ENCODE measurements around the gene SESN1.
"Not testable (repeated sequence)": the region's sequence is repeated elsewhere in the genome, so short reads cannot be mapped to it uniquely, and the experiment has no call there.

The SESN1 gene

DNA sequence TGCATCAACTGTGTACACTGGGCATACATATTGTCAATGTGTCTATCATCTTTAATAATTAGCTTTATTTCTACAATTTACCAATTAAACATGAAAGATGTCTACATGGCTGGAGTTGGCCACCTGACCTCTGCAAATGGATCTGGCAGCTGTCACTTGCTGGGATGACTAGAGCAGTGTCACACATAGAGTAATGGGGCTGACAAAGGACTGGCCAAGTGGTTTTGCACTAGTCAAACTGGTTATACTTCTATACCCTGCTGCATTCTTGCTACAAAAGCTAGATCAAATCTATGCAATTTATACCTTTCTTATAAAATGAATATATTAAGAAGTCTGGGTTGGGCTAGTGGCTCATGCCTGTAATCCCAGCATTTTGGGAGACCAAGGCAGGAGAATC lies 99.3 kb downstream of the SESN1 start:
- DNase-seq = no peak

DNA sequence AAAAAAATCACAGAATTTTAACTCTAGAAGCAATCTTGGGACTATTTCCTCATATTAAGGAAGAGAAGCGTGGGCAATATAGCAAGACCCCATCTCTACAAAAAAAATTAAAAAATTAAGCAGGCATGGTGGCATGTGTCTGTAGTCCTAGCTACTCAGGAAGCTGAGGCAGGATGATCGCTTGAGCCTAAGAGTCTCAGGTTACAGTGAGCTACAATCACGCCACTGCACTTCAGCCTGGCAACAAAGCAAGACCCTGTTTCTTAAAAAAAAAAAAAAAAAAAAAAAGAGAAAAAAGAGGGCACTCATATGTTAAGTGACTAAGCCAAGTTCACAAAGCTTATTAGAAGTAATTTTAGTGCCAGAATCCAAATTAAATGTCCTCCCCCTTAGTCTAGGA lies 100.8 kb downstream of the SESN1 start:
- DNase-seq = no peak

- no peak for DNase-seq
These were observed 104.9 kb downstream of the SESN1 start for GRCh38 chr6:108989700-108990099.

DNA sequence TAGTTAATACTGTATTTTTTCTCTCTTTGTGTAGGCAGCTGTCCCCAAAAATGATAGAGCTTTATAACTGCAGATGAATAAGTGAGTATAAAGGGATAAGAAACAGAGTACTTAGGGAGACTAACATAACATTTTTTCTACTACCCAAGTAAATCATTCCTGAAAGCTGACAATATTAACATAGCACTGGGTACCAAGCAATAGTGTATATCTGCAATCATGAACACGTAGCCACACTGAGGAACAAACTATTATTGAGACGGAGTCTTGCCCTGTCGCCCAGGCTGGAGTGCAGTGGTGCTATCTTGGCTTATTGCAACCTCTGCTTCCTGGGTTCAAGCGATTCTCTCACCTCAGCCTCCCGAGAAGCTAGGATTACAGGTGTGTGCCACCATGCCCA lies 105.9 kb downstream of the SESN1 start:
- DNase-seq = no peak

- no peak for DNase-seq
These were observed 106.3 kb downstream of the SESN1 start for GRCh38 chr6:108988296-108988695.

- DNase-seq = no peak
These were observed 107.5 kb downstream of the SESN1 start for GRCh38 chr6:108987156-108987555.

- DNase-seq = no peak
These were observed 109.3 kb downstream of the SESN1 start for GRCh38 chr6:108985301-108985700.

DNA sequence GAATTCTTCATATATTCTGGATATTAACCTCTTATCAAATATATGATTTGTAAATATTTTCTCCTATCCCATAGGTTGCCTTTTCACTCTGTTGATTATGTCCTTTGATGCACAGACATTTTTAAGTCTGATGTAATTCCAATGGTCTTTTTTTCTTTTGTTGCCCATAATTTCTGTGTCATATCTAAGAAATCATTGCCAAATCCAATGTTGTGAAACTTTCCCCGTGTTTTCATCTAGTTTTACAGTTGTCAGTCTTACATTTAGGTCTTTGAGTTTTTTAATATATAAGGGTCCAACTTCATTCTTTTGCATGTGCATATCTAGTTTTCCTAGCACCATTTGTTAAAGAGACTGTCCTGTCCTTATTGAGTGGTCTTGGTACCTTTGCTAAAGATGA lies 111.5 kb downstream of the SESN1 start:
- no peak for DNase-seq

DNA sequence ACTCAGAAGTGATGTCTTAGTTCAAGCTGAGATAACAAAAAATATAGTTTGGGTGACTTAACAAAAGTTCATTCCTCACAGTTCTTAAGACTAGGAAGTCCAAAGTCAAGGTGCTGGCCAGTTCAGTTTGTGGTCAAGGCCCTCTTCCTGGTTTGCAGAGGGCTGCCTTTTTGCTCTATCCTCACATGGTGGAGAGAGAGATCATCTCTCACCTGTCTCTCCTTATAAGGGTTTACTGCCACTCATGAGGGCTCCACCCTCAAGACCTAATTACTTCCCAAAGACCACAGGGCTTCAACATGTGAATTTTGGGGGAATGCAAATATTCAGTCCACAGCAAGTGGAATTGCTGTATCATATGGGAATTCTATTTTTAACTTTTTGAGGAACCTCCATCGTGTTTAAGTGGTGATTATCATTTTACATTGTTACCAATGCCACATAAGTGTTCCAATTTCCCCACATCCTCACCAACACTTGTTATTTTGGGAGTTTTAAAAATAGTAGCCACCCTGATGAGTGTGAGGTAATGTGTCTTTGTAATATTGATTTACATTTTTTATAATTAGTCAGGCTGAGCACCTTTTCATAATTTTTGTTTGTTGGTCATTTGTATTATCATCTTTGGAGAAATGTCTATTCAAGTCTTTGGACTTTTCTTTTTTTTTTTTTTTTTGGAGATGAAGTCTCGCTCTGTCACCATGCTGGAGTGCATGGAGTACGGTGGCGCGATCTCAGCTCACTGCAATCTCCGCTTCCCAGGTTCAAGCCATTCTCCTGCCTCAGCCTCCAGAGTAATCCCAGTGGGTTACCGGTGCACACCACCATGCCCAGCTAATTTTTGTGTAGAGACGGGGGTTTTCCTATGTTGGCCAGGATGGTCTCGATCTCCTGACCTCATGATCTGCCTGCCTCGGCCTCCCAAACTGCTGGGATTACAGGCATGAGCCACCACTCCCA lies 112.2 kb downstream of the SESN1 start:
- no peak for DNase-seq

DNA sequence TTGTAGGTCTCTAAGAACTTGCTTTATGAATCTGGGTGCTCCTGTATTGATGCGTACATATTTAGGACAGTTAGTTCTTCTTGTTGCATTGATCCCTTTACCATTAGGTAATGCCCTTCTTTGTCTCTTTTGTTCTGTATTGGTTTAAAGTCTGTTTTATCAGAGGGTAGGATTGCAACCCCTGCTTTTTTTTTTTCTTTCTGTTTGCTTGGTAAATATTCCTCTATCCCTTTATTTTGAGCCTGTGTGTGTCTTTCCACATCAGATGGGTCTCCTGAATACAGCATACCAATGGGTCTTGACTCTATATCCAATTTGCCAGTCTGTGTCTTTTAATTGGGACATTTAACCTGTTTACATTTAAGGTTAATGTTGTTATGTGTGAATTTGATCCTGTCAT lies 116.0 kb downstream of the SESN1 start:
- DNase-seq = not testable (repeated sequence)

GRCh38 chr6:108974201-108974600 lies 120.4 kb downstream of the SESN1 start:
- DNase-seq = no peak

- DNase-seq = no peak
These were observed 124.9 kb downstream of the SESN1 start for GRCh38 chr6:108969776-108970175.

DNA sequence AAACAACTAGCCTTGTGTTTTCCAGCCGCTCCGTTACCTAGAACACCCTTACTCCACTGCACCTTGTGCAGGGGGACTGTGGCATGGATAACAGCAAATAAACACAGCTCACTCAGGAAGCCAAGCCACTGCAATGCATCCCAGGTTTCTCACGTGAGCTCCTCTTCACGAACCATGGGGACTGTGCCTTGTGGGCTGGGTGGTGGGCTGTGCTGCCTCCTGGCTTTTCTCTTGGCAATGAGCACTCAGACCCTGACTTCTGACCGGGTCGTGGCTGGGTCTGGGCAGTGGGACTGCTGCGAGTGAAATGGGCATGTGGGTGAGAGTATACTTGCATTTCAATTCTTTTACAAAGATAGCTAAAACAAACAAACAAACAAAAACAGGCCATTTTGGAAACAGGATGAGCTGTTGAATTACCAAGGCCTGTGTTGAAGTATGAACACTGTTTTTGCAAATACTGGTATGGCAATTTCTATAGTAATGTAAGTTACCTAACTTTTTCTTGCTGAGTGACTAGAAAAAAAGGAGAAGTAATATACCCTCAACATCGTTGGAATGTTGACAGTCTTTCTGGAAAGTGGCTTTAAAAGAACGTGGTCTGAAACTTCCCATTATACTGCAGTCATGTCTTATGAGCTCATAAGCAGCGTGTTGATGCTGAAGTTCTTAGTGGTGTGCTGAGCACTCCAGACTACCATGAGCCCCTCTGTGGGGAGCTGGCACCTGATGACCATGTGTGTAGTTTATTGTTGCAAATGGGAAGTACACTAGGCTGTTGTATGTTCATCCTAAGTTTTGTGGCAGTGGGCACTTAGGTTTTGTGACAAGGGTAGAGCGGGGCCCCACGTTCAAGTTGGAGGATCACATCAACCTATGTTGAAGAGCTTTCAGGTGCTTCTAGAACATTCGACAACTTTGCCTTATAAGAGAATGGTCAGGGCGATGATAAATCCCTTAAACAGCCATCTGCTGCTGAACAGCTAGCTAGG lies 126.0 kb downstream of the SESN1 start:
- no peak for DNase-seq

GRCh38 chr6:108966855-108967755 lies 127.5 kb downstream of the SESN1 start:
- no peak for DNase-seq

- no peak for DNase-seq
These were observed 128.4 kb downstream of the SESN1 start for GRCh38 chr6:108966251-108966650.

GRCh38 chr6:108961985-108962384 lies 132.7 kb downstream of the SESN1 start:
- DNase-seq = no peak

GRCh38 chr6:108961077-108961476 lies 133.6 kb downstream of the SESN1 start:
- DNase-seq = no peak

GRCh38 chr6:108960601-108961000 lies 134.0 kb downstream of the SESN1 start:
- no peak for DNase-seq

DNA sequence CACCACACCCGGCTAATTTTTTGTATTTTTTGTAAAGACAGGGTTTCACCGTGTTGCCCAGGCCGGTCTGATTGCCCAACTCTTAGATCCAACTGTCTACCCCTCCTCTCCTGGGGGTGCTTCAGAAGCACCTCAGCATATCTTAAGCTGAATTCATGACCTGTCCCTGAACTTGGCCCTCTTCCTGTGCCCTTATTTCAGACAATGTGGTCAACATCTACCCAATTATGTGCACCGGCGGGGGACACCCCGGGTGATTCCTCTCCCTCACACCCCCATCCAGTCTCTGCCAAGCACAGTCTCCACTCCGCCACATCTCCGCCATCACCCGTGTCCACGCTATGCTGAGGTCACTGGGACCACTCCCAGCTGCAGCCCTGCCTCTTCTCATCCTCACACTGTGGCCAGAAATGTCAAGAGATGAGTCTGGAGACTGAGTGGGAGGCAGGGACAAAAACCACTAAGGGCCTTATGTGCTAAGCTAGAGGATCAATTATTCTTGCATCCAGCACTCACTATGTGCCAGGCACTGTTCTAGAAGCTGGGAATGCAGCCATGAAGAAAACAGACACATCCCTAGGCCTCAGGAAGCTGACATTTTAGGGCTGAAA lies 134.6 kb downstream of the SESN1 start:
- DNase-seq = no peak

GRCh38 chr6:108958900-108959770 lies 135.5 kb downstream of the SESN1 start:
- DNase-seq = no peak

GRCh38 chr6:108957221-108957620 lies 137.4 kb downstream of the SESN1 start:
- DNase-seq = no peak

Data from midbrain (tissue), 1 donor.